NCI-H446 treated with DMSO at 0.1 percent for 48 hours (cell line): ENCODE results near the gene PDE4B.

Source experiments
- DNase-seq: peaks from one replicate; lab custom pipeline; 2025; lab: John Stamatoyannopoulos, UW

PDE4B gene

DNA sequence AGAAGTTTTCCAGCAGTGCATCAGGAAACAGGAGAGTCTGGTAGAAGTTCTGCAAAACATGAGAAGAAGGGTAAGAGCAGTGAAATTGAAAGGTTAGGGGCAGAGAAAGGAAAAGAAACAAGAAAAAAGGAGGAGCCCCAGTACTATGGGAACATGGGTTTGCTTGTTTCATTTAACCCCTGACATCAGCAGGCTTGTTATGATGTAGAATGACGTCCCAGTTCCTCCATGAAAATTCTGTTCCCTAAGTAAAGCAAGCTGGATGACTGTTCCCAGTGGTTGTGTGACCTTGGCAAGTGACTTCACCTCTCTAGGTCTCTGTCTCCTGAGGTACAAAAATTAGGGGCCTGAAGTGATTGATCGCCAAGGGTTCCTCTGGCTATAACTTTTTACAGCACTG is 472.6 kb downstream of the PDE4B start:
- no peak for DNase-seq

DNA sequence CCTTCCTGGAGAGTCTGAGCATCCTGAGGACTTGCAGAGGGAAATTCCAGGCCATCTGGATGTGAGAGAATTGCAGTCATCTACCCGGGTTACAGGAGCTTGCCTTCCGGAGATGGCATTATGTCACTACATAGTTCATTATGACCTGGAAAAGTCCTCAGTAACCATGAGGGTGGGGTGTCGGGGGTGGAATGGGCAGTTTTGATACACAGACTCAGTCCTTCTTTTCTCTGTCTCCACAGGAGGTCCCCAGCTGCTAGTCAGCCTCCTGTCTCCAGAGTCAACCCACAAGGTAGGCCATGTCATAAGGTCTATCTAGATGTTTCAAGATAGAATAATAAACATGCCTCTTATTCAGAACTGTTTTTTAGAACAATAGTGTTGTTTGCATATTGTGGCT is 473.1 kb downstream of the PDE4B start:
- DNase-seq: no peak

DNA sequence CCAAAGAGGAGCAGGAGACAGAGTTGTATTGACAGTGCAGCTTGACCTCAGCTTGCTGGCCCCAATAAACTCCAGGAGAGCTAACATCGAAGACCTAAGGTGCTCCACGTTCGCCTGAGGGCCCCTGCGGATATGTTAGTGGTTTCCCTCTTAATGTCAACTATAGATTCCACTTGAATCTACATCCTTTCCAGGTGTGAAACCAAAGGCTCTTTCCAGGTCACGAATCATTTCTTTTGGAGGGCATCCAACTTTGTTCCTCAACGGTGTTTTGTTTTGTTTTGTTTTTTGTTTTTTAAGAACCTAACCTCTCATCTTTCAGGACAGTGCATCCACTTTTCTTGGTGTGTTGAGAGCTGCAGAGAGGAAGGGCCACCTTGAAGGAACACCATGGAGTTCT is 473.7 kb downstream of the PDE4B start:
- no peak for DNase-seq

DNA sequence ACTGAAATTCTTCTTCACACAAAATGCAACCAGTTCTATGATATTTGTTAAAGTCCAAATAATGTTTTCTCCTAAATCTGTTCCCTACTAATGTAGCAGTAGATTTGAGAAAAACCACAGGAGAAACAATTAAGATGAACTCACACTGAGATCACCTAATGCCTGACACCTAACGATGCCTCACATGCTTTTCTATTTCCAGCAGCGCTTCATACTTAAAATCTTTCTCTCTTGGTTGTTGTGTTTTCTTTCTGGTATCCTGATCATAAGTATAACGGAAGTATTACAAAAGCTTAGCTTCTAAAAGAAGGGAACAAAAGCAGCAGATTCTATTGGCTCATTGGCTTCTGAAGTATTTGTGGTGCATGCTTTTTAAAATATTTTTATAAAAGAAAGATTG is 474.1 kb downstream of the PDE4B start:
- no peak for DNase-seq

DNA sequence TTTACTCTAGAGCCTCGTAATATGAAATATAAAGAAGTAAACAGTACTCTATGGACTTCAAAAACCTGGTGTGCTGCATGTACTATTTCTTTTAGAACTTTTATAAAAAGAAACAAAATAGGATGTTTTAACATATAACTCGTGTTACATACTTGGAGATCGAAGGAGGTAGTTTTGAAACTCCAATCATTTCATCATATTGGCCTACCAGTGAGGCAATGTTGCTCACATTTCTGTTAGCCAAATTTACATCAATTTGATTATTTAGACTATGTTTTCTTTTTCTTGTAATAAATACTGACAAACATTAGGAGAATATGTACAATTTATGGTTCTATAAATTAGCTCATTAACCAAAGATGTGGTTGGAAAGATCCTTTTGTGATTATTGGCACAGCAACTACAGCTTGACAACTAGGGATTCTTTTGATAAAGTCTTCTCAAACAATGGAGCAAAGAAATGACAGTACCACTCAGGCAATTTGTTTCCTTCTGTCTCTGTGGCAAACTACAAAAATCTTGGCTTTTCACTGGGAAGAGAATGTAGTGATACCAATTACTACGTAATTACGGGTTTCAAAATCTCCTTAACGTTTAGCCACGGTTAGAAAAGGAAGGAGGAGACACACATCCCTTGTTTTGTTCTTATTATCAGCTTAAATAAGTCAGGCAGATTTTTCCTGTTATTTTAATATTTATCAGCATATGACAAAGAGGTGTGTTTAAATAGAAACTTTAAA is 474.7 kb downstream of the PDE4B start:
- no peak for DNase-seq

DNA sequence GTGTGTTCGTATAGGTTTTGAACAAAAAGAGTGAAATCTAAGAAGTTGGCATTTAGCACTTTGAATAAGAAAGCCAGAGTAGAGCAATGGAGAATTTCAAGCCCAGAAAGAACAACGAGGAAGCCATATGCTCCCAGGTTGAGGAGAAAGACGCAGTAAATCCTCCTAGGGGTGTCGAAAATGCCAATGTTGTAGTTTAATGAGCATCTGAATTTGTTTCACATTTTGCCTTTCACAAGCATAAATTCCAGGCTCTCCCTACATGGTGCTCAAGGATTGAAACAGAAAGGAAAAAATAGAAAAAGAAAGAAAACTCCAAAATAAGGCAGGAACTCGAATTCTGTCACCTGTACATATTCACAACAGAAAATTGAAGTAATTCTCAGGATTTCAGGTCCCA is 476.5 kb downstream of the PDE4B start:
- DNase-seq: no peak

DNA sequence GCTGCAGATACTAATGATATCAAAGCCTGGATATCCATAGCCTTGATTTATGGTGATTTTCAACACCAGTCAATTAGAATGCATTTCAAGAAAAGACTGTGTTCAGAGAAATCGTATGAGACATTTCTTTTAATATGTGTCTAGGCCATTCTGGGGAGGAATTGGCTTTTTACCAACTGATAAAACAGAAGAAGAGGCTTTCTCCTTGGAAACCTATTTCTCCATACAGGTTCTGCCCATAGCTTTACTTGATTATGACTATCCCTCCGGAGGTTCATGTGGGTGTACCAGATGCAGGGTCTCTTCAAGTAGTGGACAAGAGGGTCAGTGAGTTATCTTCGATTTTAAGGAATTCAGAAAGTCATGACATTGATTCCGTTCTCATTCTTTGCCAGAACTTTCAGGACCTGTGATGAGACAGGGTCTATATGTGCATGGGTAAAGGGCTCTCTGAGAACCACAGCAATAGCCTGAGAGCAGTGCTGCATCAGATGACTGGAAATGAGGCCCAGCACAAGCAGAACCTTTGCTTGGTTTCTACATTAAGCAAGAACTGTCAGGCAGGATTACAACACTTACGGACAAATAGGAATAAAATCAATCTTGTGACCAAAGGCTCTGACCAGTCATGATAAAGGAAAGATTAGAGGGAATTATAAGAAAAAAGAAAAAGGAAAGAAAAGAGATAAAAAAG is 477.6 kb downstream of the PDE4B start:
- DNase-seq: no peak

DNA sequence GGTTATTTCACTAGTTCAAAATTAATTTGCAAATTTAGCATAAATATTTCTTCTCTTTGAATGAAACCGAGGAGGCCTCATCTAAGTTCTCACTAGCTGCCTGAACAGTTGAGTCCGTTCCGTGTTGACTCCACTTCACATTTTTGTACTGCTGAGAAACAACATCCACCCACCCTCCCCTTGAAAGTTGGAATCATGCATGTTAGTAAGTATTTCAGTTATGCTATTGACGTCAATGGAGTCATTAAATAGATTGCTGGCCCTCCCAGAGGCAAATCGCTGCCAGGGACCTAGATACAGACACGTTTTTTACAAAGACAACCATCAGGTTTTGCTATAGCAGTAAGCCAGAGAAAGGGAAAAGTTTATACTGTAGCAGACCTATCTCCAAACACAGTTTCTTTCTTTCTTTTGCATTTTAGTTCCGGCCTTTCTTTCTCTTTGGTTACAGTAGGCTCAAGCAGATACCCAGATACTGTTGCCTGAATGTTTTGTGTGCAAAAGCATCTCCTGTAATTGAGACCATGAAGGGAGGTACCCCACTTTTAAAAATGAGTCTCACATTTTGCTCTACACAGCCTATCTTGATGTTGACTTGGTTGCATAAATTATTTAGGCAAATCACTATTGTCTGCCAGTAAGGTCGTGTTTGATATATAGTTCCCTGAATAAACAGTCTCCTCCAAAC is 478.7 kb downstream of the PDE4B start:
- DNase-seq: peak; percentile 87

DNA sequence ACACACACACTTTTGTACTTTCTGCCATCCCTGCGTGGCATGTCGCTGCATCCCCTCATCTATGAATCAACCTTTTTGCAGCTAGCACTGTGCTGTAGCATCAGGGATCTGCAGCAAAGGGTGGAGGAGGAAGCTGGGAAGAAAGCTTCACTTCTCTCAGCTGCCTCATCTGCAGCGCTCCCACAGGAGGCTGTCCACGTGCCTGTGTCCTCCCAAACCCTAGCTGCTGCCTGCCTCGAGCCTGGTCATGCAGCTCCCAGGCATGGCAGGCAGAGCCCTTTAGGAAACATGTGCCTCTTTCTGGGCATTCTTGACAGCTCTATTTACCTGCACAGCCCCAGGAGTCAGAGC is 479.2 kb downstream of the PDE4B start:
- DNase-seq: no peak

DNA sequence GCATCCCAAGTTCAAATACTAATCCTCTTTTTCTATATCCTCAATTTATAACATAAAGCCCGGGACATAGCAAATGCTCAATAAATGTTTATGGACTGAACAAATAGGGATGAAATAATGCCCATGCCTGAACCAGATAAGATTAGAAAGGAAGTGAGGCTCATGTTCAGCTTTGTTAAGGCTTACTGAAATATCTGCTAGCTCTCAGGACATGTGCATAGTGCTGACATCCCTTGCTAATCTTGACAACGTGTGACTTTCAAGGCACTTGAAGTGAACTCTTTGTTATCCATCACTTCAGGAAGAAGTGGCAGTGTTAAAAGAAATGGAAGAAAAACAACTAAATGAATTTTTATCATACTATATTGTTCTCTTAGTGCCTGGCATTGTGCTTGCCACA is 481.0 kb downstream of the PDE4B start:
- DNase-seq: no peak

DNA sequence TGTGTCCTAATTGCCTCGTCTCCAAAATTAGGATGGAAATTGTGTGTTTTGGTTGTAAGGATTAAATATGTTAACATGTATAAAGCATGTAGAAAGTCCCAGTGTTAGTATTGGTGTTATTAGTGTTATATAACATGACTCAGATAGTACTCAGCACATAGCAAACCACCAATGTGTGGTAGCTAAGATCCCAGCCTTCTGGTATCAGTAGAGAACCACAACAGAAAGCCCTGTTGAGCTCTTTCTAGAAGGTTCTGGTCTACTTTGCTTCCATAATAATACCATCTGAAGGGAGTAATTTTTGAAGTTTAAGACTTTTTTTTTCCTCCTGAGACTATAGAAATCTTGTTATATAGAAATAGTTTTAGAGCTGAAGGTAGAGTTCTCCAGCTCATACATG is 481.9 kb downstream of the PDE4B start:
- DNase-seq: no peak

DNA sequence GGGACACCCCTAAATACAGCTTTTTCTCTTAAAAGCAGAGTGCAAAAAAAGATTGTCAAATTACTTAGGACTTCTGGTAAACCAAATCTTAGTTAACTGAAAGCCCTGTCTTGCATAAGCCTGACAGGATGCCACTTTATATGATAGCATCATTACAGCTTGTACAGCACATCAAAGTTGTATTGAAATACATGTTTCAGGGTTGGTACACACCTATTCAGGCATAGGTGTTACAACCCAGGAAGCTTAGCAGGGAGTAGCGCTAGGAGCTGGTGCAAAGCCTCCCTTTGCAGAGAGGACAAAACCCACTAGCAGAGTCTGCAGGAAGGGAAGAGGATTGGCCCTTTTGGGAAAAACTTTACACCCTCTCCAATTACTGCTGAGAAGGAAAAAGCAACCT is 482.4 kb downstream of the PDE4B start:
- DNase-seq: no peak

DNA sequence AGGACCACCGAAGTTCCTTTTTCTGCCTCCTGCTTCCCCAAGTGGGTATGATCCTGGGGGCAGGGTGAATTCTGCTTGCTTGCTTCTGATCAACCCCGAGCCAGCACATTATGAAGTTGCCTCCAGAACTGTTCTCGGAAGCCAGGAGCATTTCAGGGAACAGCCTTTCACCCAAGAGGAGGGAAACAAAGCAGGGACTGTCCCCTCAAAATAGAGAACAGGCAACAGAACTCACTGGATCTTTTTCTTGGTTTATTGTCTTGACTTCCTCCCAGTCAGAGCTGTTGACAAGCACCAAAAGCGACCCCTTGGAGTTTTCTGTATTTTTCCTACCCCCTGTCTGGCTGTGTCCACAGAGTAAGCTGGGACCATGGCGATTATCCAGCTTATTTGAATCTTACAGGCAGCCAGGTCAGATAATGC is 482.9 kb downstream of the PDE4B start:
- no peak for DNase-seq

DNA sequence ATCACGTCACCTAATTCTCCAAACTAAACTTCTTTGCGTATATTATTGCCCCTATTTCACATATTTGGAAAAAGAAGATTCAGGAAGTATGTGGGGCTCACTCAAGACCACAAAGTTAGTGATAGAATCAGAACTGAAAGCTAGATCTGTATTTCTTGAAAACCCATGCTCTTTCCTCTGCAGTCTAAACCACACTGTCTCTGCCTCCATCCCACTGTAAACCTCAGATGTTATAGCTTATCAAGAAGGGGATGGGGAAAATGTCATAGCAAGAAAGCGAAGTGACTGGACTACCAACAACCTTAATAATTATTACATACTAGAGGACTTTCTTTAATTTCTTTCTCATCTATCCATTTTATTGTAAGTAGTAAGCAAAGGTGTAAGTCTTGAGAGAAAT is 483.5 kb downstream of the PDE4B start:
- DNase-seq: no peak

DNA sequence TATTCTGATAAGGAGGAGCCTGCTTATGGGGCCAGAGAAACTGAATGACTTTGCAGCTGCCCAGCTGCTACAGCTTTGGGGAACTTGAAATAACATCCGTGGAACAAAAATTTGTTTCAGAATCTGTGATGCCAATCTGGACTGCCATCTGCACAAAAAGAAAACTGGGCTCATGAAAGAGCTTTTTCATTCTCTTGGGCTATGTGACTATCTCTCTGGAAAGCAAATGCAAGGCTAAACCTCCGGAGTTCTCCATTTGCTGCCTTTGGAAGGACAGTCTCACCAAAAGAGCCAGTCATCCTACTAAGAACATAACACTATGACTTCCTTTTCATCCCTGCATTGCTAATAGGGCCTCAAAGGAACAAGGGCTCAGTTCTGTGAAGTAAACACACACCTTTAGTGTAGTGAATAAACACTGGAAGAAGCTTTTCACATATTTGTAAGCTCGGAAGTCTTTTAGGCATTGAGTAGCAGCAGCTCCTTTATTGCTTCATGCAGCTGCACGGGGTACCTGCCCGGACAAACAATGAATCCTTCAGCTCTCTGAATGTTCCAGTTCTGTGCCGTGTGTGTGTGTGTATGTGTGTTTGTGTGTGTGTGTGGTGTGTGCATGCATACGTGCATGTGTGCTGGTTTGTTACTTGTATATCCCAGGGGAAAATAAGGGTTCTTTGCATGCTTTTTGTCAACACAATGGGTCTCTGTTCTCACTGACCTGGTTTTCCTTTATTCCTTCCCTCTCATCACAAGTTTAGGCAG is 485.7 kb downstream of the PDE4B start:
- DNase-seq: no peak

DNA sequence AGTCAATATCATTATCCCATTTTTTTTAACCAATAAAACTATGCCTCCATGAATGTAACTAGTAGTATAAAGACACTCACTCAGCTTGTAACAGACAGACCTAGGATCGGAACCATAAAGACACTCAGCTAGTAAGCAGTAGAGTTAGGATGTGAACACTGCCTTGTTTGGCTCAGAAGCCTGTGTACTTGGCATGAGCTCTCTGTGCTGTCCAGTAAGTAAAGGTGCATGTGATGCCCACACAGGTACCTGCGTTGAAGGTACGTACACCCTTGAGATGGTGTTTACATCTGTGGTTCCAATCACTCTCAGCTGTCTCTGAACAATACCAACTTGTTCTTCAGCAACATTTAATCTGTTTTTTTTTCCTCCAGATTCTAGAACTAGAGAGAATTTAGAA is 489.1 kb downstream of the PDE4B start:
- DNase-seq: no peak

DNA sequence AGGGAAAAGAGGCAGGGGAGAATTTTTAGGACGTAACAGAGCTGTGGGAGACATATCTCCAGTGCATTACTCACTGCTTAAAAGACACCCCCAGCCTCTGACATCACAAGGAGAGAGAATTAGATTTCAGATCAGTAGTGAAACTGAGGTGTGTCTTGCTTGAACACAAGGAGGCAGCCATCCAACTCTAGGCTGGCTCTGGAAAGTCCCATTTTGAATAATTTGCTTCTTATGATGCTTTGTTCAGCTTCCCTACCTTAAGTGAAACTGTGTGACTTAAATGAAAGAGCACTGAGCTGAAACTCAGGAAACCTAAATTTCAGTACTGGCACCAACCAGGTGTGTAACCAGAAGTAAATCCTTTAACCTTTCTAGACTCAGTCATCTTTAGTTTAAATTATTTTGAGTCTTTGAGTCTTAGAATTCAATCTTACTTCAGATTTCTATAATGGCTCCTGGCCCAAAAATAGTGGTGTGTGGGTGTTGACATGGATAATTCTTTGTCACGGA is 489.7 kb downstream of the PDE4B start:
- no peak for DNase-seq

DNA sequence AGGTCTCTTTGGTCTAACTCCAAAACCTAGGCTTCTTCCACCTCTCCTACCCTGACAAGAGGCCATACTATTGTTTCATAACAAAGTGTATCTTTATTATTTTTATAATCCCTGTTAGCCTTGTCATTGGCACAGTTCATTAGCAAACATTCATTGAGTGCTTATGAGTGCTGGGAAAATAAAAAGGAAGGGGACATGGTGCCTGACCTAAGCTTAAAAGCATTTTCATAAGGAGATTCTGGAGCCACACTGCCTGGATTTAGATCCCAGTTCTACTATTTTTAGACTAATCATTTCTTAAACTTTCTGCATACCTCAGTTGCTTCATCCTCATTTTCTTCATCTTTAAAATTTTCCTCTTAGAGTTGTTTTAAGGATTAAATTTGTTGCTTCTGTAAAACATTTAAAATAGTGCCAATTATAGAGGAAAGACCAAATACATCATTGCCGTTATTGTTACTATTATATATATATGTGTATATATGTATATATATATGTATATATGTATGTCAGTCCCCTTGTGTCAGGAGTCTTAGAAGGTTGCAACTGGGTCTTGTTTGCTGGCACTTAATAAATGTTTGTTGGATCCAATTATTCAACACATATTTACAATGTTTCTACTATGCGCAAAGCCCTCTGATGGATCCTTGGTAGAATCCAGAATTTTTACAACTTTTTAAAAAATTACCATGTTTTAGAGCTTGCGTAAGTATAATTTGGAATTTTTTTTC is 490.4 kb downstream of the PDE4B start:
- DNase-seq: no peak

DNA sequence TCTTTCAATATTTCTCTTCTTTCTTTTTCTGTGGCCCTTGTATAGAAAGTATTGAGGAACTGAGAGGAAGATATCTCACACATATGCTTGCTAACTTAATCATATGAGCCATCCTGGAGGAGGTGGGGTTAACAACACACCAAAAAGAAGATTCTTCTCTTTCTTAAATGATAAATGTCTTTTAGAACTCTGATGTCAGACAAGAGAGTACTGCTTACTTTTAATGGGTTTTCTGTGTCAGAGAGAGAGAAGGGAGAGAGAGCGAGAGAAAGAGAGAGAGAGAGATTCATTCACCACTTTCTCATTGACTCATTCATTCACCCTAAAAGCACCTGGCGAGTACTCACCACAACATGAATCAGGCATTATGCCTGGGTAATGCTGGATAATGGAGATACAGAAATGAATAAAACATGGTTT is 490.9 kb downstream of the PDE4B start:
- no peak for DNase-seq

DNA sequence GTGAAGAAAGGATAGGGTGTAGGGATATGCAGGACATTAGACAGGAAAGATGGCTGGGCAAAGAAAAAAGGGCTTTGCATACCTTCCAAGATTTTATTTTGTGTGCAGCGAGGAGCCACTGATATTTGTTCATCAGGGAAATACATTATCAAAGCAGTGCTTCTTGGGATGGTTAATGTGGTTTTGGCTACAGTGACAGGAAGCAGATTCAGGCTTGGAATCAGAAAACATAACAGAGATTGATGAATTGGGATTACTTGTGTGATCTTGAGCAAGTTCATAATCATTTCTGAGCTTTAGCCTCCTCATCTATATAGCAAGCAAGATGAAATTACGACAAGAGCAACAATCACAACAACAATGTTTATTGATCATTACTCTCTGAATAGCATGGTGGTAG is 492.1 kb downstream of the PDE4B start:
- no peak for DNase-seq

DNA sequence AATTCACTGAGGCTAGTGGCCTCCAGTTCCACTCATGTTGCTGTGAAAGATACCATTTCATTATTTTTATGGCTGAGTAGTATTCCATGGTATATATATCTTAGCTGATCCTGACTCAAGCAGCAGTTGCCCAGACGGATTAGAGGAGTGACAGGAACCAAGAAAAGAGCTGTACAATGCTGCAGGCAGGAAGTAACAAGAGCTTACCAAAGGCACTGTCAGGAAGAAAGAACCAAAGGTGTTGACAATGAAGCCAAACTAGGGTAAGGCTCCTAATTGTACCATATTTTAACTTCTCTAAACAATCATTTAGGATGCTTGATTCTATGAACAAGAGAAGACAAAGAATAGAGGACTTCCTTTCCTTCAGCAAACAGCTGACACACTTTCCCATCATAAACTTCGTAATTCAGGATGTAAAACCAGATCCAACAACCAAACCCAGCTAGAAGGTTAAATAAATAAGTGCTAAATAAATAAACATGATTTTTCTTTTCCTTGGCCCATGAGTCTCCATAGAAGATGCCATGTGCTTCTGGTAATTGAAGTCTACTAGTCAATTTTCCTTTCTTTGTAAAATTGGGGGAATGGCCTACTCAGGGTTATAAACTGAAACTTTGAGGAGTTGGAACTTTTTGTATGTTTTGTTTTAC is 493.0 kb downstream of the PDE4B start:
- DNase-seq: no peak
